Measurements from ENCODE around the gene LSMEM2.
"Not testable (repeated sequence)": the region's sequence is repeated elsewhere in the genome, so short reads cannot be mapped to it uniquely, and the experiment has no call there.

The LSMEM2 gene

GRCh38 chr3:50245831-50246516 is 32.9 kb upstream of the LSMEM2 start:
- FAIRE-seq = no peak
- peak; percentile 82 for DNase-seq (ENCODE audit: low spot score)

- FAIRE-seq (no peak), DNase-seq (ENCODE audit: low spot score) (no peak)
Measured at GRCh38 chr3:50246517-50246954, 32.4 kb upstream of the LSMEM2 start.

DNA sequence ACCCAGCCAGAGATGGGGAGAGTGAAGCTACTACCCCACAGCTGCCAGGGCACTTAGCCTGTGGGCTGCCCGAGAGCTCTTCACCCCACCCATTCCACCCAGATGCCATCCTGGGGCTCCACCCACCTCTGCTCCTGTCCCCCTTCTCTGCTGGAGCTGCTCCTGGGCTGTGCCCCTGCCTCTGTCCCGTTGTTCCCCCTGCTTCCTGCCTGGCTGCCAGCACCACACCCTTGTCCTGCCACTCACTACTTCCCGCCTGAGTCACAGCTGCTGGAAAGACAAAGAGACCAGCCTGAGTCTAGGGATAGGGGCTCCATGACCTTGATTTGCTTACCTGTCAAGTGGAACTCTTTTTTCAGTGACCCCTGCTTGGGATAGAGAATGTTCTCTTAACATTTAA is 30.5 kb upstream of the LSMEM2 start:
- FAIRE-seq (no peak), DNase-seq (ENCODE audit: low spot score) (no peak)

DNA sequence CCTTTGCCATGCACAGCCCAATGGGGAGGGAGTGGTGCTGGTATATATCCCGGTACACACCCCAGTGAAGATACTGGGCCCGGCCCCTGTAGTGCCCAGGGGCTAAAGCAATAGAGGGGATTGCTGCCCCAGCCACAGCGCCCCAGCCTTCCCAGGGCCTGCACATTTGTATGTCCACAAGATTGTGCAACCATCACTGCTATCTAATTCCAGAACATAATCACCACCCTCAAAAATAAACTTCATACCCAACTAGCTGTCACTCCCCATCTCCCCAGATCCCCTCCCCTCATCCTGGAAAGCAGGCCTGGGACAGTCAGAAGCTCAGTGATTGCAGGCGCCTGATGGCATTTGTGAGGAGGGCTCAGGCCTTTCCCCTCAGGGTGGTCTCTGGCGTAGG is 29.4 kb upstream of the LSMEM2 start:
- FAIRE-seq (no peak), DNase-seq (ENCODE audit: low spot score) (no peak)

GRCh38 chr3:50250514-50250913 is 28.4 kb upstream of the LSMEM2 start:
- FAIRE-seq (no peak), DNase-seq (ENCODE audit: low spot score) (no peak)

DNA sequence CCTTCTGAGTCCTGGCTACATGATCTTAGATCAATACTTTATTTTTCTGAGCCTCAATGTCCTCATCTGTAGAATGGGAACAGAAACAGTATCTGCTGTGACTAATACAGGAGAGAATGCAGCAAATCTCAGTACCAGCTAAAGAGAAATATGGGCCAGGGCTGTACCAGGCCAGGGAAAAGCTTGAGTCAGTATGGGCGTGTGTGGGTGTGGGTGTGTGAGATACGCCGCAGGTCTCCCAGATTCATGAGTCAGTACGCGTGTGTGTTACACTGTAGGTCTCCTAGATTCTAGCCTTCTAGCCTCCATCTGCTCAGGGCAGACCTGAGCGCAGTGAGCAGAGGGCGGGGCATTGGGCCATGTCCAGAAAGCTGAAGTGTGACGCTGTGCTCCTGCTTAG is 27.7 kb upstream of the LSMEM2 start:
- FAIRE-seq = peak; percentile 58
- peak; percentile 52 for DNase-seq (ENCODE audit: low spot score)

GRCh38 chr3:50254577-50255250 is 24.2 kb upstream of the LSMEM2 start:
- DNase-seq (ENCODE audit: low spot score) (no peak), FAIRE-seq (no peak)

- FAIRE-seq = no peak
- DNase-seq (ENCODE audit: low spot score) = no peak
Measured at GRCh38 chr3:50255251-50255615, 23.7 kb upstream of the LSMEM2 start.

GRCh38 chr3:50256978-50257890 is 21.7 kb upstream of the LSMEM2 start:
- no peak for DNase-seq (ENCODE audit: low spot score)
- peak; percentile 92 for FAIRE-seq

- FAIRE-seq (no peak), DNase-seq (ENCODE audit: low spot score) (no peak)
Measured at GRCh38 chr3:50258029-50258680, 20.7 kb upstream of the LSMEM2 start.

DNA sequence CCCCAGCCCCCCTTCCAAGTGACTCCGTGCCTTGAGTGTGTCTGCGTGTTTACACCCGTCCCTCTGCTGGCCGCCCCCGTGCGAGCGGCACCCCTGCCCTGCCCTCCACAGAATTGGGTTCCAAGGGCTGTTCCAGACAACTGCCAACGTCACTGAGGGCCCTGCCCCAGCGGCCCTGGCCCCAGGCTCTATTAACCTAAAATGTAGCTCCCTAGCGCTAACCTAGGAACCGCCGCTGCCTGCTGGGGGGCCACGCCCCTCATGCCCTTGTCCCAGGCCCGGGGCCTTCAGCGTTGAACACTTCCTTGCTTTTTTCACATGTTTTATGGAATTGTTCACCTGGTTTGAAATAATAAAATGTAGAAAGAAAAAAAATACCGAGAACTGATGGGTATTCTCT is 19.9 kb upstream of the LSMEM2 start:
- FAIRE-seq = no peak
- no peak for DNase-seq (ENCODE audit: low spot score)

DNA sequence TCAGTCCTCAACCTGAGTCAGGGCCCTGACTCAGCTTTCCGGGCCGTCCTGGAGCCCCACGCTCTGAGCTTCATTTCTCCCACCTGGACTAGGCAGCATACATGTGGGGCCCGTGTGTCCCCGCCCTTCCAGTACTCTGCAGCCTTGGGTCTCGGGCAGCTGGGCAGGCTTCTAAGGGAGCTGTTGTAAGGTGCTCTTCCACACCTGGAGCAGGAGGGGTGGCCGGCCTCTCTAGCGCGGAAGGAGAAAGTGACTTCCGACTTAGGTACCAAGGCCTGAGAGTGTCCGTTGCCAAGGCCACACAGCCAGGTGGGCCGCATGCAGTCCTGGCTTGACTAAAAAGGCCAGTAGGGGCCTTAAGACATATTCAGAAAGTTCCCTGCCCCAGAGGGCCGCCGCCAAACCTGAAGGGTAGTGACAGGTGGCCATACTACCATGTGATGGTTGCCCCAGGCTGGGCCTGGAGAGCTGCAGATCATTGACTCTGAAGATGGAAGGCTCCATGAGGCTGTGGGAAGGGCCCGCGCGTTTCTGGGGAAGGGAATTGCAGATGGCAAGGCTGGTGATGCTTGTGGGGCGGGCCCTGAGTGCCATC is 19.4 kb upstream of the LSMEM2 start:
- FAIRE-seq = no peak
- DNase-seq (ENCODE audit: low spot score) = no peak

- peak; percentile 95 for DNase-seq (ENCODE audit: low spot score)
- peak; percentile 98 for FAIRE-seq
Measured at GRCh38 chr3:50260027-50260941, 18.6 kb upstream of the LSMEM2 start.

DNA sequence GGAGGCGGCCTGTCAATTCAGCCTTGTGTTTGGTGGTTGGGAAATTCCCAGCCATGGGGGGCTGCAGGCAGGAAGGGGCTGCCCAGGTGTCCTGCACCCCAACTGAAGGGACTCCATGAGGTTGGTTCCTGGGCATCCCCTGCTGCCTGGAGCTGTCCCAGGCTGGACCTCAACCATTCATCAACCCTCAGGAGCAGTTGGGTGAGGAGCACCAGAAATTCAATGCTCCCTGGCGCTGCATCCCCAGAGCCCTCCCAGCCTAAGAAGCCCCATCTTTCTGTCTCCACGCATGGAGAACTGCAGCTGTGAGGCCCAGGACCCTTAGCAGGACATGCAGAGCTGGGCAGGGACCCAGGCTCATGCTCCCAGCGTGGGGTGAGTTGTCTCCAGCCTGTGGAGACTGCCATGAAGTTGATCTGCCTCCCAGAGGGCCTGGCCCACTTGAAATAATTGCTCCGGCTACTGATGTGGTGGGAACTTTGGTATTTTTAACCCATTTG is 17.9 kb upstream of the LSMEM2 start:
- FAIRE-seq (no peak), DNase-seq (ENCODE audit: low spot score) (no peak)

GRCh38 chr3:50261505-50261904 is 17.4 kb upstream of the LSMEM2 start:
- FAIRE-seq (no peak), DNase-seq (ENCODE audit: low spot score) (no peak)

- not testable (repeated sequence) for DNase-seq (ENCODE audit: low spot score); FAIRE-seq
Measured at GRCh38 chr3:50262200-50262599, 16.7 kb upstream of the LSMEM2 start.

DNA sequence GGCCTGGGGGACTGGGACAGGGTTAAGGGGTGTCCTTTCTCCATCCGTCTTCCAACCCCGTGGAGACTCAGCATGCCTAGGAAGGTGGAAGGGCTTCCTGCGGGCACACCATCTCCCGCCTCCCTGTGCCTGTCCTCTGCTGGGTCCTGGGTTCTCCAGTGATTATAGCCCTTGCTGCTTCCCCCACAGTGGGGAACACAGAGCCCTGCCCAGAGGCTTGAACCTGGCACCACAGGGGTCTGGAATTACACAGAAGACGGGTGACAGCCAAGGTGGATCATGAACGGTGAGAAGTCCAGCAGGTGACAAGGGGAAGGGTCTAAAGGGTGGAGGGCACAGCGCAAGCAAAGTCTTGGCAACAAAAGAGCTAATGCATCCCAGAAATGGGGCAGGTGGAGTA is 16.1 kb upstream of the LSMEM2 start:
- FAIRE-seq (no peak), DNase-seq (ENCODE audit: low spot score) (no peak)

DNA sequence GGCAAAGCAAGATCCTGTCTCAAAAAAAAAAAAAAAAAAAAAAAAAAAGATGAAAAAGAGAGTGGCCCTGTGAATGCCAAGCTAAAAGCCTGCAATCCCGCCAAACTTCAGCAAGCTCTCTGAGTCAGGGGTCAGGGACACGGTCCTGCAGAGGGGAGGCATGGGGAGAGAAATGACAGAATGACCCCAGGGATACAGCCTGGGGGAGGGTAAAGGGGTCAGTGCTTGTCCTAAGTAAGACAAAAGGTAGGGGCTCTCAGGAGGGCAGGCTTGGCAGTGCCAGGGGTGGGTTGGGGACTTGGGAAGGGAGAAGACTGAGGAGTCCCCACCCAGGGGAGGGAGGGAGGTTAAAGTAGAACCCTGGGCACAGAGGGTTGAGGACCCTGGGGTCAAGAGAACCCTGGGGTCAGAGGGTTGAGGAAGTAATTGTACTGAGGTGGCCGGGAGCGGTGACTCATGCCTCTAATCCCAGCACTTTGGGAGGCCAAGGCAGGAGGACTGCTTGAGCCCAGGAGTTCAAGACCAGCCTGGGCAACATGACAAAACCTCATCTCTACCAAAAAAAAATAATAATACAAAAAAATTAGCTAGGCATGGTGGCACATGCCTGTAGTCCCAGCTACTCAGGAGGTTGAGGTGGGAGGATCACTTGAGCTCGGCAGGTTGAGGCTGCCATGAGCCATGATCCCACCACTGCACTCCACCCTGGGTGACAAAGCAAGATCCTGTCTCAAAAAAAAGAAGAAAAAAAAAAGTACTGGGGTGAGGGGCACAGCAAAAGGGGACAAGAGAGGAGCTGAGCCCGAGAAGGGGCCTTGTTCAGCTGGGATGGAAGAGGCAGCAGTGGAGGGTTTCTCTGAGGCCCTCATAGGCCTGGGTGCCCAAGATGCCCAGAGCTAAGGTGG is 15.2 kb upstream of the LSMEM2 start:
- DNase-seq (ENCODE audit: low spot score) (no peak), FAIRE-seq (no peak)
